A549 (cell line): ENCODE measurements around the gene ZNF483. TPM values are rescaled to one million over a fixed set of nuclear protein-coding genes. Genes with fewer than 3 reads are reported as not detected.

Source experiments
- ATAC-seq, 2 experiments: fragments of 200-7000 bp in 1 of 2; fragments of >200 bp in 1 of 2; cut with Nextera tagmentation in 1 of 2; cut with Tn5 transposase in 1 of 2; 3 replicates each; pipeline versions ENCODE4 v1.8.0 to v1.9.1; 2018 to 2020; ENCODE audit warnings: mild to moderate bottlenecking in 1 of 2, moderate library complexity in 1 of 2
- CTCF ChIA-PET: fragments of 300-600 bp; sonication (Branson Sonifier 250); formaldehyde crosslinking; extraction: SDS; loops from one replicate; lab custom pipeline; 2021; ENCODE audit warnings: antibody characterized with exemption, inconsistent platforms; lab: Yijun Ruan, JAX
- POLR2A ChIA-PET: fragments of 350-600 bp; formaldehyde crosslinking; extraction: SDS; loops from one replicate; lab custom pipeline; 2021; ENCODE audit warnings: antibody characterized with exemption, inconsistent platforms; lab: Yijun Ruan, JAX
- DNase-seq, 2 experiments: peaks; one replicate each; pipeline versions ENCODE4 v3.0.0 to v3.0.0-alpha.2; 2011 to 2016; ENCODE audit warnings: low read depth in 1 of 2, low spot score in 1 of 2
- FAIRE-seq: peaks from 2 replicates; lab custom pipeline; 2011; peaks lifted over from hg19 to GRCh38; lab: Jason Lieb, UNC
- H3K27ac ChIP-seq, 2 experiments: fragments of >200 bp; sonication (Bioruptor Twin); formaldehyde crosslinking; 3 replicates each; pipeline ENCODE4 v1.5.1; 2016 to 2017
- H3K4me1 ChIP-seq: fragments of >200 bp; sonication (Bioruptor Twin); formaldehyde crosslinking; 3 replicates; pipeline ENCODE4 v1.6.1; 2016
- H3K4me2 ChIP-seq: fragments of >200 bp; sonication (Bioruptor Twin); formaldehyde crosslinking; 3 replicates; pipeline ENCODE4 v1.6.1; 2016
- H3K4me3 ChIP-seq: fragments of >200 bp; sonication (Bioruptor Twin); formaldehyde crosslinking; 3 replicates; pipeline ENCODE4 v1.5.1; 2016
- H3K9me3 ChIP-seq: fragments of >200 bp; sonication (Bioruptor Twin); formaldehyde crosslinking; 3 replicates; pipeline ENCODE4 v1.6.1; 2016
- BCL3 ChIP-seq: fragments of >200 bp; sonication (Bioruptor Twin); formaldehyde crosslinking; IDR thresholded peaks from 3 replicates; pipeline ENCODE4 v1.6.1; 2016
- CBX2 ChIP-seq: fragments of 200-600 bp; sonication (generic); IDR thresholded peaks from 2 replicates; pipeline ENCODE4 v1.6.1; 2016; ENCODE audit warnings: low read depth, mild to moderate bottlenecking, borderline replicate concordance
- CBX8 ChIP-seq: fragments of 200-600 bp; sonication (generic); IDR thresholded peaks from 2 replicates; pipeline ENCODE4 v1.6.1; 2016
- CEBPB ChIP-seq, 2 experiments: fragments of >200 bp in 1 of 2; sonication (Bioruptor Twin) in 1 of 2; formaldehyde crosslinking in 1 of 2; IDR thresholded peaks; 2 replicates each; pipeline ENCODE4 v1.6.1; 2012 to 2016
- E2F6 ChIP-seq: IDR thresholded peaks from 2 replicates; pipeline ENCODE4 v1.6.1; 2012; ENCODE audit warnings: low read depth, borderline replicate concordance
- EHF ChIP-seq: fragments of 250-450 bp; sonication (Bioruptor Pico); IDR thresholded peaks from 2 replicates; pipeline ENCODE4 v1.5.0; 2020; ENCODE audit warnings: mild to moderate bottlenecking
- EHMT2 ChIP-seq: fragments of 200-600 bp; sonication (generic); IDR thresholded peaks from 2 replicates; pipeline ENCODE4 v1.6.1; 2016; ENCODE audit warnings: antibody characterized with exemption, low read depth, mild to moderate bottlenecking, moderate library complexity
- FOXS1 ChIP-seq: fragments of 250-450 bp; sonication (Bioruptor Pico); IDR thresholded peaks from 2 replicates; pipeline ENCODE4 v1.5.0; 2020; ENCODE audit warnings: mild to moderate bottlenecking, moderate library complexity
- HMGXB4 ChIP-seq: fragments of 250-450 bp; sonication (Bioruptor Pico); IDR thresholded peaks from 2 replicates; pipeline ENCODE4 v1.5.0; 2021; ENCODE audit warnings: mild to moderate bottlenecking, moderate library complexity, borderline replicate concordance
- JUN ChIP-seq, 2 experiments: fragments of >200 bp; sonication (Bioruptor Twin); formaldehyde crosslinking; IDR thresholded peaks; 2 replicates in 1 of 2; 3 replicates in 1 of 2; pipeline ENCODE4 v1.6.1; 2016 to 2017
- MAFK ChIP-seq: fragments of 450-650 bp; IDR thresholded peaks from 2 replicates; pipeline ENCODE4 v1.6.1; 2014; ENCODE audit not compliant: partially characterized antibody
- MAX ChIP-seq: IDR thresholded peaks from 2 replicates; pipeline ENCODE4 v1.6.1; 2012
- PHF8 ChIP-seq: fragments of 200-600 bp; sonication (generic); IDR thresholded peaks from 2 replicates; pipeline ENCODE4 v1.6.1; 2016; ENCODE audit warnings: low read depth, mild to moderate bottlenecking, antibody characterized with exemption, moderate library complexity, borderline replicate concordance
- RAD21 ChIP-seq, 2 experiments: fragments of >200 bp in 1 of 2; sonication (Bioruptor Twin) in 1 of 2; formaldehyde crosslinking in 1 of 2; IDR thresholded peaks in 1 of 2; conservative IDR thresholded peaks in 1 of 2; 2 replicates in 1 of 2; 3 replicates in 1 of 2; pipeline ENCODE4 v1.6.1; 2012 to 2018; ENCODE audit warnings: inconsistent platforms in 1 of 2
- SMC3 ChIP-seq: fragments of >200 bp; sonication (Bioruptor Twin); formaldehyde crosslinking; IDR thresholded peaks from 3 replicates; pipeline ENCODE4 v1.6.1; 2018; ENCODE audit warnings: inconsistent platforms
- USF2 ChIP-seq: fragments of 450-650 bp; IDR thresholded peaks from 2 replicates; pipeline ENCODE4 v1.6.1; 2014; ENCODE audit warnings: antibody characterized with exemption
- WGBS: methylation state at CpG from one replicate; pipeline ENCODE4 v1.1.6; 2017; ENCODE audit errors: missing lambda C conversion rate; 5-methylcytosine and 5-hydroxymethylcytosine counted together
- polyA plus RNA-seq, 4 experiments: library from polyadenylated mRNA; depleted of rRNA in 3 of 4; stranded (reverse); fragments of >200 nt; fragmentation: RNase III in 1 of 4; extraction: RNeasy Plus Mini Kit Qiagen cat#74134 plus additional on column Dnase treatment in 1 of 4; gene quantifications; 2 replicates in 3 of 4; 3 replicates in 1 of 4; pipeline ENCODE4 v1.2.3, GENCODE V29; 2011 to 2017

ZNF483 gene
- polyA plus RNA-seq, 2 of the 4 experiments (the other 2 are of a cell fraction) = 1.0 to 2.8 TPM

- FAIRE-seq = no peak
These were observed 42.1 kb upstream of the ZNF483 start for GRCh38 chr9:111482694-111483438.

GRCh38 chr9:111483439-111483857, 41.5 kb upstream of the ZNF483 start:
- no peak for FAIRE-seq
- peak overlapping the region; percentile 75 for H3K4me3 ChIP-seq
- TF ChIP-seq JUN (IDR thresholded peaks at IDR 0.05) (peak; percentile 46 to 57; a peak in 3 of 5 replicates), RAD21 (conservative IDR thresholded peaks at IDR 0.05 in 1 of 2, IDR thresholded peaks at IDR 0.05 in 1 of 2) (no peak; a peak in 1 of 5 replicates), BCL3 (no peak; the same call in 2 of the 3 replicates), CBX8 (no peak), EHF (CRISPR knock-in tag) (no peak), CEBPB (IDR thresholded peaks at IDR 0.05) (peak in 1 of 2 experiments; percentile 9; a peak in 1 of 4 replicates), EHMT2 (no peak), USF2 (no peak)
- ATAC-seq = peak in 1 of 2 experiments; percentile 67; a peak in 3 of 6 replicates
- ChIA-PET POLR2A (interaction anchor here (0.5 to 1.5 kb wide), 4 partner anchors 42 to 148 kb away, joined by 4 to 5 read pairs (median 4); partner anchors contain the start of genes DNAJC25 and ZNF483), CTCF (no interaction called here)
- 0% methylated on average over 1 of the region's 78 CpGs for WGBS
- H3K4me2 ChIP-seq = peak overlapping the region; percentile 97
- peaks cover 20% of the 10 kb centered on the region for H3K4me1 ChIP-seq
- no peaks in the 10 kb centered on the region for H3K9me3 ChIP-seq
- no peak for DNase-seq
- H3K27ac ChIP-seq = peak overlapping the region; percentile 94 to 97

More at GRCh38 chr9:111482694-111483438, 42.1 kb upstream of the ZNF483 start:
- ChIA-PET POLR2A (interaction anchor here (0.5 to 1.5 kb wide), 4 partner anchors 42 to 148 kb away, joined by 4 to 5 read pairs (median 4); partner anchors contain the start of genes DNAJC25 and ZNF483), CTCF (no interaction called here)
- 1% methylated on average over 43 of the region's 76 CpGs for WGBS
- Histone ChIP-seq H3K4me1 (peaks cover 20% of the 10 kb centered on the region), H3K4me3 (peak overlapping the region; percentile 75), H3K27ac (peak overlapping the region; percentile 94 to 97), H3K4me2 (peak overlapping the region; percentile 97), H3K9me3 (no peaks in the 10 kb centered on the region)
- ATAC-seq = peak; percentile 67 to 80
- peak; percentile 65 to 73 for DNase-seq
- peak; percentile 30; the same call in 1 of the 2 replicates for TF ChIP-seq MAX
- peak in 1 of 2 experiments; percentile 70; a peak in 1 of 5 replicates for TF ChIP-seq JUN (IDR thresholded peaks at IDR 0.05)
- TF ChIP-seq SMC3 = no peak
- peak; percentile 2 for TF ChIP-seq MAFK
- no peak for TF ChIP-seq CBX2
- TF ChIP-seq FOXS1 (CRISPR knock-in tag) = no peak
- TF ChIP-seq CEBPB (IDR thresholded peaks at IDR 0.05) = peak; percentile 77
- peak; percentile 53 for TF ChIP-seq PHF8
- no peak for TF ChIP-seq HMGXB4 (CRISPR knock-in tag)
- TF ChIP-seq E2F6 = 0 out of 2 replicates have a peak, but pooled peaks have one; percentile 14
